Measurements from ENCODE around the gene ESCO1. TPM values are rescaled to one million over a fixed set of nuclear protein-coding genes. Genes with fewer than 3 reads are reported as not detected.
A peak's percentile ranks its signal among the peaks of the same experiment; 100 is the strongest.

Gene ESCO1
- total and polyA plus RNA-seq, 2 of the 13 experiments (the other 11 are each of a cell fraction or from before 2014, with no cell fraction given): 6.3 to 19.4 TPM

GRCh38 chr18:21600526-21601410 is at the start of gene ESCO1 (continued):
- TF ChIP-seq ZNF615 (CRISPR knock-in tag; IDR thresholded peaks at IDR 0.05; ENCODE audit: borderline replicate concordance): peak; percentile 20; the same call in 1 of the 2 replicates
- TF ChIP-seq ELF4 (CRISPR knock-in tag; IDR thresholded peaks at IDR 0.05; ENCODE audit: borderline replicate concordance): peak; percentile 17; the same call in 1 of the 2 replicates
- no peak for TF ChIP-seq SYNCRIP (IDR thresholded peaks at IDR 0.05; ENCODE audit: insufficient read depth, low read depth, low read length)
- no peak for TF ChIP-seq KAT2B (IDR thresholded peaks at IDR 0.05; ENCODE audit: borderline replicate concordance, low read depth, low read length)
- TF ChIP-seq SMAD1 (CRISPR knock-in tag; IDR thresholded peaks at IDR 0.05; ENCODE audit: borderline replicate concordance, low read depth): peak; percentile 60; the same call in 1 of the 2 replicates
- TF ChIP-seq, protein P1, sequence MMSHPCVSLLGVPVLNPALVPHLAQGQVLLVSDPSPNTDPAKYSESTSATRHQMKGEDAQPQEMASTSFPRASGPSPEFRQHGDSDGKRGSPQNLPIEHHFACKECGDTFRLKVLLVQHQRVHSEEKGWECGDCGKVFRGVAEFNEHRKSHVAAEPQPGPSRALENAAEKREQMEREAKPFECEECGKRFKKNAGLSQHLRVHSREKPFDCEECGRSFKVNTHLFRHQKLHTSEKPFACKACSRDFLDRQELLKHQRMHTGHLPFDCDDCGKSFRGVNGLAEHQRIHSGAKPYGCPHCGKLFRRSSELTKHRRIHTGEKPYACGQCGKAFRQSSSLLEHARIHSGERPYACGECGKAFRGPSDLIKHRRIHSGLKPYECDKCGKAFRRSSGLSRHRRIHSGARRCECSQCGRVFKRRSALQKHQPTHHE (CRISPR knock-in tag; IDR thresholded peaks at IDR 0.05; ENCODE audit: borderline replicate concordance): peak; percentile 93
- TF ChIP-seq ZBTB3 (CRISPR knock-in tag; IDR thresholded peaks at IDR 0.05; ENCODE audit: borderline replicate concordance, low read depth): peak; percentile 25; the same call in 1 of the 2 replicates
- no peak for TF ChIP-seq FIP1L1 (IDR thresholded peaks at IDR 0.05; ENCODE audit: borderline replicate concordance, insufficient read depth, low read depth, low read length)
- TF ChIP-seq EP300 (IDR thresholded peaks at IDR 0.05; ENCODE audit: low read depth in 2 of 2, low read length in 2 of 2): peak; percentile 4 to 50; a peak in 2 of 4 replicates
- peak; percentile 16; the same call in 1 of the 2 replicates for TF ChIP-seq EP300 (CRISPR knock-in tag; IDR thresholded peaks at IDR 0.05; ENCODE audit: borderline replicate concordance)
- peak; percentile 58; the same call in 1 of the 2 replicates for TF ChIP-seq ZSCAN31 (CRISPR knock-in tag; IDR thresholded peaks at IDR 0.05; ENCODE audit: low read depth)
- TF ChIP-seq MIXL1 (CRISPR knock-in tag; IDR thresholded peaks at IDR 0.05): peak; percentile 76; the same call in 1 of the 2 replicates
- no peak for TF ChIP-seq RFX1 (IDR thresholded peaks at IDR 0.05)
- TF ChIP-seq NAIF1 (CRISPR knock-in tag; IDR thresholded peaks at IDR 0.05; ENCODE audit: borderline replicate concordance): peak; percentile 94
- no peak for TF ChIP-seq EHMT2 (IDR thresholded peaks at IDR 0.05; ENCODE audit: borderline replicate concordance, low read depth, low read length)
- TF ChIP-seq ZNF777 (CRISPR knock-in tag; IDR thresholded peaks at IDR 0.05): peak; percentile 100
- TF ChIP-seq CCDC6 (CRISPR knock-in tag; IDR thresholded peaks at IDR 0.05): peak; percentile 99
- TF ChIP-seq, protein P2, sequence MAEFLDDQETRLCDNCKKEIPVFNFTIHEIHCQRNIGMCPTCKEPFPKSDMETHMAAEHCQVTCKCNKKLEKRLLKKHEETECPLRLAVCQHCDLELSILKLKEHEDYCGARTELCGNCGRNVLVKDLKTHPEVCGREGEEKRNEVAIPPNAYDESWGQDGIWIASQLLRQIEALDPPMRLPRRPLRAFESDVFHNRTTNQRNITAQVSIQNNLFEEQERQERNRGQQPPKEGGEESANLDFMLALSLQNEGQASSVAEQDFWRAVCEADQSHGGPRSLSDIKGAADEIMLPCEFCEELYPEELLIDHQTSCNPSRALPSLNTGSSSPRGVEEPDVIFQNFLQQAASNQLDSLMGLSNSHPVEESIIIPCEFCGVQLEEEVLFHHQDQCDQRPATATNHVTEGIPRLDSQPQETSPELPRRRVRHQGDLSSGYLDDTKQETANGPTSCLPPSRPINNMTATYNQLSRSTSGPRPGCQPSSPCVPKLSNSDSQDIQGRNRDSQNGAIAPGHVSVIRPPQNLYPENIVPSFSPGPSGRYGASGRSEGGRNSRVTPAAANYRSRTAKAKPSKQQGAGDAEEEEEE (CRISPR knock-in tag; IDR thresholded peaks at IDR 0.05; ENCODE audit: borderline replicate concordance): peak; percentile 82; the same call in 1 of the 2 replicates
- TF ChIP-seq, protein P3, sequence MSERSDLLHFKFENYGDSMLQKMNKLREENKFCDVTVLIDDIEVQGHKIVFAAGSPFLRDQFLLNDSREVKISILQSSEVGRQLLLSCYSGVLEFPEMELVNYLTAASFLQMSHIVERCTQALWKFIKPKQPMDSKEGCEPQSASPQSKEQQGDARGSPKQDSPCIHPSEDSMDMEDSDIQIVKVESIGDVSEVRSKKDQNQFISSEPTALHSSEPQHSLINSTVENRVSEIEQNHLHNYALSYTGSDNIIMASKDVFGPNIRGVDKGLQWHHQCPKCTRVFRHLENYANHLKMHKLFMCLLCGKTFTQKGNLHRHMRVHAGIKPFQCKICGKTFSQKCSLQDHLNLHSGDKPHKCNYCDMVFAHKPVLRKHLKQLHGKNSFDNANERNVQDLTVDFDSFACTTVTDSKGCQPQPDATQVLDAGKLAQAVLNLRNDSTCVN (CRISPR knock-in tag; IDR thresholded peaks at IDR 0.05; ENCODE audit: borderline replicate concordance): peak; percentile 80; the same call in 1 of the 2 replicates
- TF ChIP-seq RARA (CRISPR knock-in tag; IDR thresholded peaks at IDR 0.05): peak; percentile 68
- TF ChIP-seq DNMT3B (CRISPR knock-in tag; conservative IDR thresholded peaks at IDR 0.05): peak; percentile 87
- TF ChIP-seq MATR3 (CRISPR knock-in tag; IDR thresholded peaks at IDR 0.05): no peak
- no peak for TF ChIP-seq HNRNPUL1 (IDR thresholded peaks at IDR 0.05; ENCODE audit: low read depth, low read length)
- 0 out of 2 replicates have a peak, but pooled peaks have one; percentile 53 for TF ChIP-seq ZNF446 (CRISPR knock-in tag; IDR thresholded peaks at IDR 0.05)
- TF ChIP-seq MTA1 (CRISPR knock-in tag; IDR thresholded peaks at IDR 0.05; ENCODE audit: borderline replicate concordance): peak; percentile 96; the same call in 1 of the 2 replicates
- no peak for TF ChIP-seq ZNF44 (CRISPR knock-in tag; IDR thresholded peaks at IDR 0.05)
